HL-60 (cell line): ENCODE results near the gene ZNF436.

ENCODE experiments used
- POLR2AphosphoS5 ChIP-seq: IDR thresholded peaks from 2 replicates; pipeline ENCODE4 v1.6.1; 2012; ENCODE audit warnings: low read depth
- REST ChIP-seq: IDR thresholded peaks from 2 replicates; pipeline ENCODE4 v1.6.1; 2012; ENCODE audit warnings: low read depth; ENCODE audit not compliant: insufficient replicate concordance
- TF ChIP-seq, protein P1 (sequence below): IDR thresholded peaks from one replicate; pipeline ENCODE4 v1.5.1; 2011; ENCODE audit warnings: low read length, control low read depth, inconsistent platforms; ENCODE audit not compliant: insufficient read depth

- TF ChIP-seq, protein P1, sequence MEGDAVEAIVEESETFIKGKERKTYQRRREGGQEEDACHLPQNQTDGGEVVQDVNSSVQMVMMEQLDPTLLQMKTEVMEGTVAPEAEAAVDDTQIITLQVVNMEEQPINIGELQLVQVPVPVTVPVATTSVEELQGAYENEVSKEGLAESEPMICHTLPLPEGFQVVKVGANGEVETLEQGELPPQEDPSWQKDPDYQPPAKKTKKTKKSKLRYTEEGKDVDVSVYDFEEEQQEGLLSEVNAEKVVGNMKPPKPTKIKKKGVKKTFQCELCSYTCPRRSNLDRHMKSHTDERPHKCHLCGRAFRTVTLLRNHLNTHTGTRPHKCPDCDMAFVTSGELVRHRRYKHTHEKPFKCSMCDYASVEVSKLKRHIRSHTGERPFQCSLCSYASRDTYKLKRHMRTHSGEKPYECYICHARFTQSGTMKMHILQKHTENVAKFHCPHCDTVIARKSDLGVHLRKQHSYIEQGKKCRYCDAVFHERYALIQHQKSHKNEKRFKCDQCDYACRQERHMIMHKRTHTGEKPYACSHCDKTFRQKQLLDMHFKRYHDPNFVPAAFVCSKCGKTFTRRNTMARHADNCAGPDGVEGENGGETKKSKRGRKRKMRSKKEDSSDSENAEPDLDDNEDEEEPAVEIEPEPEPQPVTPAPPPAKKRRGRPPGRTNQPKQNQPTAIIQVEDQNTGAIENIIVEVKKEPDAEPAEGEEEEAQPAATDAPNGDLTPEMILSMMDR: no peak
- TF ChIP-seq POLR2AphosphoS5 (no peak), REST (no peak)
These were observed 38.8 kb downstream of the ZNF436 start for GRCh38 chr1:23330846-23331245.
